ENCODE results near the gene SCAF4.
A peak's percentile ranks its signal among the peaks of the same experiment; 100 is the strongest.

SCAF4 gene, protein sequence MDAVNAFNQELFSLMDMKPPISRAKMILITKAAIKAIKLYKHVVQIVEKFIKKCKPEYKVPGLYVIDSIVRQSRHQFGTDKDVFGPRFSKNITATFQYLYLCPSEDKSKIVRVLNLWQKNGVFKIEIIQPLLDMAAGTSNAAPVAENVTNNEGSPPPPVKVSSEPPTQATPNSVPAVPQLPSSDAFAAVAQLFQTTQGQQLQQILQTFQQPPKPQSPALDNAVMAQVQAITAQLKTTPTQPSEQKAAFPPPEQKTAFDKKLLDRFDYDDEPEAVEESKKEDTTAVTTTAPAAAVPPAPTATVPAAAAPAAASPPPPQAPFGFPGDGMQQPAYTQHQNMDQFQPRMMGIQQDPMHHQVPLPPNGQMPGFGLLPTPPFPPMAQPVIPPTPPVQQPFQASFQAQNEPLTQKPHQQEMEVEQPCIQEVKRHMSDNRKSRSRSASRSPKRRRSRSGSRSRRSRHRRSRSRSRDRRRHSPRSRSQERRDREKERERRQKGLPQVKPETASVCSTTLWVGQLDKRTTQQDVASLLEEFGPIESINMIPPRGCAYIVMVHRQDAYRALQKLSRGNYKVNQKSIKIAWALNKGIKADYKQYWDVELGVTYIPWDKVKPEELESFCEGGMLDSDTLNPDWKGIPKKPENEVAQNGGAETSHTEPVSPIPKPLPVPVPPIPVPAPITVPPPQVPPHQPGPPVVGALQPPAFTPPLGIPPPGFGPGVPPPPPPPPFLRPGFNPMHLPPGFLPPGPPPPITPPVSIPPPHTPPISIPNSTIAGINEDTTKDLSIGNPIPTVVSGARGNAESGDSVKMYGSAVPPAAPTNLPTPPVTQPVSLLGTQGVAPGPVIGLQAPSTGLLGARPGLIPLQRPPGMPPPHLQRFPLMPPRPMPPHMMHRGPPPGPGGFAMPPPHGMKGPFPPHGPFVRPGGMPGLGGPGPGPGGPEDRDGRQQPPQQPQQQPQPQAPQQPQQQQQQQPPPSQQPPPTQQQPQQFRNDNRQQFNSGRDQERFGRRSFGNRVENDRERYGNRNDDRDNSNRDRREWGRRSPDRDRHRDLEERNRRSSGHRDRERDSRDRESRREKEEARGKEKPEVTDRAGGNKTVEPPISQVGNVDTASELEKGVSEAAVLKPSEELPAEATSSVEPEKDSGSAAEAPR

DNA sequence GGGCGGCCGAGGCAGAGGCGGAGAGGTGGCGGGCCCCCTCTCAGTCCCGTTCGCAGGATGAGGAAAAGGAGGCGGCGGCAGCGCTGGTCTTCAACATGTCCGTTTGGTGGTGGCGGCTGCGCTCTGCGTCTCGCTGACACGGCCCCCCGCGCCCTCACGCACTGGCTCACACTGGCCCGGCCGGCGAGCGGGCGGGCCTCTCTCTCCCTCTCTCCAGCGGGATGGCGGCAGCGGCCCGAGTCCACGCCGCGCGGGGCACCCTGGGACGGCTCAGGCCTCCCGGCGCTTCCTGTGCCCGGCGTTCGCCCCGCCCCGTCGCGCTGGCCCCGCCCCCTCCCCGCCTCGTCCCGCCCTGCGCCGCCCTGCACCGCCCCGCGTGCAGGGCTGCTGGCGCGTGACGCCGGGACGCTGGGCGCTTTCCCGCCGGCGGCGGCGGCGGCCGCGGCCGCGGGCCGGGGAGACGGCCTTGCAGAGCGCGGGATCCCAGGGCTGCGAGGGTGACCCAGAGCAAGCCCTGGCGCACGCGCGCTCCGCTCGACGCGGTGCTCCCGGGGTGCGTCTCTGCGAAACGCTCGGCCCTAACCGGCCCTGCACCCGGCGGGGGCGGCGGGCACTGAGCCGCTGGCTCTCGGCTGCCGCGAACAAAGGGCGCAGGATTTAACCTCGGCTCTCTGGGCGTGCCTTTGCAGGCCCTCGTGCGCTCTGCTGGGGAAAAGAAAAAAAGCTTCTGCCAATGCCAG lies at the start of gene SCAF4:
SCAF4 (minus strand) TSS at position 262 of the 740 bp plus-strand sequence. CDS start 426 bp downstream, outside the sequence.
- Histone ChIP-seq H4K20me1 (ENCODE audit: insufficient read depth) (peaks cover 39% of the 10 kb centered on the region), H3K9ac (peak within 1 kb of the TSS; percentile 97), H2AFZ (ENCODE audit: low read depth) (peak within 1 kb of the TSS; percentile 81), H3K4me1 (ENCODE audit: low read depth, poor library complexity, severe bottlenecking) (peaks cover 41% of the 10 kb centered on the region), H3K27ac (peak within 1 kb of the TSS; percentile 94), H3K4me2 (peak within 1 kb of the TSS; percentile 84), H3K27me3 (ENCODE audit: insufficient read depth, low read depth) (no peaks in the 10 kb centered on the region), H3K4me3 (IDR thresholded peaks at IDR 0.05; ENCODE audit: insufficient read depth, low read depth, low read length) (no peak within 1 kb of the TSS), H3K79me2 (ENCODE audit: insufficient read depth, low read depth) (peaks cover 47% of the 10 kb centered on the region), H3K36me3 (ENCODE audit: insufficient read depth) (no peaks in the 10 kb centered on the region)
- TF ChIP-seq, protein P1, sequence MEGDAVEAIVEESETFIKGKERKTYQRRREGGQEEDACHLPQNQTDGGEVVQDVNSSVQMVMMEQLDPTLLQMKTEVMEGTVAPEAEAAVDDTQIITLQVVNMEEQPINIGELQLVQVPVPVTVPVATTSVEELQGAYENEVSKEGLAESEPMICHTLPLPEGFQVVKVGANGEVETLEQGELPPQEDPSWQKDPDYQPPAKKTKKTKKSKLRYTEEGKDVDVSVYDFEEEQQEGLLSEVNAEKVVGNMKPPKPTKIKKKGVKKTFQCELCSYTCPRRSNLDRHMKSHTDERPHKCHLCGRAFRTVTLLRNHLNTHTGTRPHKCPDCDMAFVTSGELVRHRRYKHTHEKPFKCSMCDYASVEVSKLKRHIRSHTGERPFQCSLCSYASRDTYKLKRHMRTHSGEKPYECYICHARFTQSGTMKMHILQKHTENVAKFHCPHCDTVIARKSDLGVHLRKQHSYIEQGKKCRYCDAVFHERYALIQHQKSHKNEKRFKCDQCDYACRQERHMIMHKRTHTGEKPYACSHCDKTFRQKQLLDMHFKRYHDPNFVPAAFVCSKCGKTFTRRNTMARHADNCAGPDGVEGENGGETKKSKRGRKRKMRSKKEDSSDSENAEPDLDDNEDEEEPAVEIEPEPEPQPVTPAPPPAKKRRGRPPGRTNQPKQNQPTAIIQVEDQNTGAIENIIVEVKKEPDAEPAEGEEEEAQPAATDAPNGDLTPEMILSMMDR (conservative IDR thresholded peaks at IDR 0.05; ENCODE audit: low read depth, low read length): no peak

DNA sequence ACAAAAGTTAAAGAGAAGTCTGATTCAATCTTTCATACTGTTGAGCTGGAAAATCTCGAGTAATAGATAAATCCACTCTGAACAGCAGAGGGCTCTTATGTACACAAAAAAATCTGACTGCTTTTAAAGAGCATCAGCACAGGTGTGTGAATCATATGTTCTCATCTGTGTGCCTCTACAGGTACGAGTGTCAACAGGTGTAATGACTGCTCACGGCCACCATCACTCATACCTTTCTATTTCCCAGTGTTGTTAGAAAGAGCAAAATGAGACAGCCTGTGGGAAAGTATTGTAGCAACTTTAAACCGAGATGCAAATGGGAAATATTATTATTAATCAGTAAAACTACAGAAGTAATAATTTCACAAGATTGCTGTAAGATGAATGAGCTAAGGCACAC lies 49.0 kb upstream of the SCAF4 start:
- H3K9ac ChIP-seq: no peak overlapping the region
- H4K20me1 ChIP-seq (ENCODE audit: insufficient read depth): no peaks in the 10 kb centered on the region
- TF ChIP-seq, protein P1 (conservative IDR thresholded peaks at IDR 0.05; ENCODE audit: low read depth, low read length): peak; percentile 40; the same call in 1 of the 2 replicates
- no peak overlapping the region for H3K27ac ChIP-seq
- H3K27me3 ChIP-seq (ENCODE audit: insufficient read depth, low read depth): no peaks in the 10 kb centered on the region
- H3K4me2 ChIP-seq: no peak overlapping the region
- no peak overlapping the region for H3K4me3 ChIP-seq (IDR thresholded peaks at IDR 0.05; ENCODE audit: insufficient read depth, low read depth, low read length)
- H3K79me2 ChIP-seq (ENCODE audit: insufficient read depth, low read depth): no peaks in the 10 kb centered on the region
- no peaks in the 10 kb centered on the region for H3K4me1 ChIP-seq (ENCODE audit: low read depth, poor library complexity, severe bottlenecking)
- H3K36me3 ChIP-seq (ENCODE audit: insufficient read depth): no peaks in the 10 kb centered on the region
- H2AFZ ChIP-seq (ENCODE audit: low read depth): no peak overlapping the region

DNA sequence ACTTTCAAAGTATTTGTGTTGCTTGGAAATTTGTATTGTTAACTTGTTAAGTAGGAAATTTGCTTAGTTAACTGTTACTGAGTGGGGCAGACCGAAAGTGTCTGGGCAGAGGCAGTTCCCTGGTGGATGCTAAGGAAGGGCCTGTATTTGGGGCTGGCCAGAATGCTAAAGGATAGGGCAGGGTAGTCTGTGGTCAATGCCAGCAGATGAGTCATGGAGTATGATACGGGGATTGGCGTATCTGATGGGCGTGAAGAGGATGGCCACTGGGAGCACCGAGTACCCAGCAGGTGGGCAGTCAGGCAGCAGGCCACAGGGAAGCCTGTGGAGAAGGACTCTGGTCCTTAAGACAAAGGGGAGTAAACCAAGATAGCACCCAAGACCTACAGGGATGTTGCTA lies 46.6 kb upstream of the SCAF4 start:
- TF ChIP-seq, protein P1 (conservative IDR thresholded peaks at IDR 0.05; ENCODE audit: low read depth, low read length): no peak
- no peaks in the 10 kb centered on the region for H3K27me3 ChIP-seq (ENCODE audit: insufficient read depth, low read depth)
- H3K4me1 ChIP-seq (ENCODE audit: low read depth, poor library complexity, severe bottlenecking): peaks cover under 1% of the 10 kb centered on the region
- no peak overlapping the region for H2AFZ ChIP-seq (ENCODE audit: low read depth)
- no peaks in the 10 kb centered on the region for H3K79me2 ChIP-seq (ENCODE audit: insufficient read depth, low read depth)
- H3K27ac ChIP-seq: no peak overlapping the region
- no peak overlapping the region for H3K4me3 ChIP-seq (IDR thresholded peaks at IDR 0.05; ENCODE audit: insufficient read depth, low read depth, low read length)
- no peaks in the 10 kb centered on the region for H4K20me1 ChIP-seq (ENCODE audit: insufficient read depth)
- no peak overlapping the region for H3K9ac ChIP-seq
- no peak overlapping the region for H3K4me2 ChIP-seq
- H3K36me3 ChIP-seq (ENCODE audit: insufficient read depth): no peaks in the 10 kb centered on the region

DNA sequence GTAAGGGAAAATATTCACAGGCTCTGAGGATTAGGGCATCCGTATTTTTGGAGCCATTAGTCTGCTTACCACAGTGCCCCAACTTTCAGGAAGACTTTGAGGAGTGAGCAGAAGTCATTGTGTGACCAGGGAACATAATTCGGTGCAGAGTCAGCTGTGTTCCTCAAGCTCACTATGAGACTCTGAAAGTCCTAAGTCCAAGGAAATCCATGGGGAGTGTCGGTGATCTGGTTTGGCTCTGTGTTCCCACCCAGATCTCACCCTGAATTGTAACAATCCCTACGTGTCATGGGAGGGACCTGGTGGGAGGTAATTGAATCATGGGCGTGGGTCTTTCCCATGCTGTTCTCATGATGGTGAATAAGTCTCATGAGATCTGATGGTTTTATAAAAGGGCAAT lies 45.9 kb upstream of the SCAF4 start:
- Histone ChIP-seq H3K4me2 (no peak overlapping the region), H3K4me1 (ENCODE audit: low read depth, poor library complexity, severe bottlenecking) (peaks cover 7% of the 10 kb centered on the region), H3K27me3 (ENCODE audit: insufficient read depth, low read depth) (no peaks in the 10 kb centered on the region), H3K4me3 (IDR thresholded peaks at IDR 0.05; ENCODE audit: insufficient read depth, low read depth, low read length) (no peak overlapping the region), H3K9ac (no peak overlapping the region), H3K27ac (no peak overlapping the region), H3K36me3 (ENCODE audit: insufficient read depth) (no peaks in the 10 kb centered on the region), H3K79me2 (ENCODE audit: insufficient read depth, low read depth) (no peaks in the 10 kb centered on the region), H2AFZ (ENCODE audit: low read depth) (no peak overlapping the region), H4K20me1 (ENCODE audit: insufficient read depth) (no peaks in the 10 kb centered on the region)
- TF ChIP-seq, protein P1 (conservative IDR thresholded peaks at IDR 0.05; ENCODE audit: low read depth, low read length): no peak

Data from KMS-11 (cell line).